A549 (cell line): ENCODE measurements around the gene F10. TPM values are rescaled to one million over a fixed set of nuclear protein-coding genes. Genes with fewer than 3 reads are reported as not detected.

Experiments
- ATAC-seq, 2 experiments: fragments of 200-7000 bp in 1 of 2; fragments of >200 bp in 1 of 2; cut with Nextera tagmentation in 1 of 2; cut with Tn5 transposase in 1 of 2; 3 replicates each; pipeline versions ENCODE4 v1.8.0 to v1.9.1; 2018 to 2020; ENCODE audit warnings: mild to moderate bottlenecking in 1 of 2, moderate library complexity in 1 of 2
- CTCF ChIA-PET: fragments of 300-600 bp; sonication (Branson Sonifier 250); formaldehyde crosslinking; extraction: SDS; loops from one replicate; lab custom pipeline; 2021; ENCODE audit warnings: antibody characterized with exemption, inconsistent platforms; lab: Yijun Ruan, JAX
- POLR2A ChIA-PET: fragments of 350-600 bp; formaldehyde crosslinking; extraction: SDS; loops from one replicate; lab custom pipeline; 2021; ENCODE audit warnings: antibody characterized with exemption, inconsistent platforms; lab: Yijun Ruan, JAX
- DNase-seq, 2 experiments: peaks; one replicate each; pipeline versions ENCODE4 v3.0.0 to v3.0.0-alpha.2; 2011 to 2016; ENCODE audit warnings: low read depth in 1 of 2, low spot score in 1 of 2
- FAIRE-seq: peaks from 2 replicates; lab custom pipeline; 2011; peaks lifted over from hg19 to GRCh38; lab: Jason Lieb, UNC
- H3K27ac ChIP-seq, 2 experiments: fragments of >200 bp; sonication (Bioruptor Twin); formaldehyde crosslinking; 3 replicates each; pipeline ENCODE4 v1.5.1; 2016 to 2017
- H3K4me1 ChIP-seq: fragments of >200 bp; sonication (Bioruptor Twin); formaldehyde crosslinking; 3 replicates; pipeline ENCODE4 v1.6.1; 2016
- H3K4me2 ChIP-seq: fragments of >200 bp; sonication (Bioruptor Twin); formaldehyde crosslinking; 3 replicates; pipeline ENCODE4 v1.6.1; 2016
- H3K4me3 ChIP-seq: fragments of >200 bp; sonication (Bioruptor Twin); formaldehyde crosslinking; 3 replicates; pipeline ENCODE4 v1.5.1; 2016
- H3K9me3 ChIP-seq: fragments of >200 bp; sonication (Bioruptor Twin); formaldehyde crosslinking; 3 replicates; pipeline ENCODE4 v1.6.1; 2016
- BCL3 ChIP-seq: fragments of >200 bp; sonication (Bioruptor Twin); formaldehyde crosslinking; IDR thresholded peaks from 3 replicates; pipeline ENCODE4 v1.6.1; 2016
- CBX2 ChIP-seq: fragments of 200-600 bp; sonication (generic); IDR thresholded peaks from 2 replicates; pipeline ENCODE4 v1.6.1; 2016; ENCODE audit warnings: low read depth, mild to moderate bottlenecking, borderline replicate concordance
- CBX8 ChIP-seq: fragments of 200-600 bp; sonication (generic); IDR thresholded peaks from 2 replicates; pipeline ENCODE4 v1.6.1; 2016
- CEBPB ChIP-seq, 2 experiments: fragments of >200 bp in 1 of 2; sonication (Bioruptor Twin) in 1 of 2; formaldehyde crosslinking in 1 of 2; IDR thresholded peaks; 2 replicates each; pipeline ENCODE4 v1.6.1; 2012 to 2016
- FOSB ChIP-seq: fragments of 250-450 bp; sonication (Bioruptor Pico); IDR thresholded peaks from 2 replicates; pipeline ENCODE4 v1.5.0; 2020; ENCODE audit warnings: mild to moderate bottlenecking, moderate library complexity
- FOXS1 ChIP-seq: fragments of 250-450 bp; sonication (Bioruptor Pico); IDR thresholded peaks from 2 replicates; pipeline ENCODE4 v1.5.0; 2020; ENCODE audit warnings: mild to moderate bottlenecking, moderate library complexity
- GATA3 ChIP-seq: IDR thresholded peaks from 2 replicates; pipeline ENCODE4 v1.6.1; 2012; ENCODE audit warnings: borderline replicate concordance
- HOXA7 ChIP-seq: fragments of 250-450 bp; sonication (Bioruptor Pico); IDR thresholded peaks from 2 replicates; pipeline ENCODE4 v1.5.0; 2020; ENCODE audit warnings: mild to moderate bottlenecking, moderate library complexity
- HOXB13 ChIP-seq: fragments of 250-450 bp; sonication (Bioruptor Pico); IDR thresholded peaks from 2 replicates; pipeline ENCODE4 v1.5.0; 2020; ENCODE audit warnings: low read depth, mild to moderate bottlenecking, moderate library complexity
- KDM1A ChIP-seq: fragments of 200-600 bp; sonication (generic); IDR thresholded peaks from 2 replicates; pipeline ENCODE4 v1.6.1; 2016; ENCODE audit warnings: low read depth, mild to moderate bottlenecking
- NFE2L2 ChIP-seq: fragments of 150-350 bp; conservative IDR thresholded peaks from 2 replicates; pipeline ENCODE4 v1.6.1; 2014; ENCODE audit warnings: low read length
- NR3C1 ChIP-seq: fragments of >200 bp; sonication (Bioruptor Twin); formaldehyde crosslinking; IDR thresholded peaks from 3 replicates; pipeline ENCODE4 v1.6.1; 2017
- POLR2A ChIP-seq: IDR thresholded peaks from 2 replicates; pipeline ENCODE4 v1.6.1; 2012; ENCODE audit warnings: mild to moderate bottlenecking, low read length
- RNF2 ChIP-seq: fragments of 200-600 bp; sonication (generic); IDR thresholded peaks from 2 replicates; pipeline ENCODE4 v1.6.1; 2016; ENCODE audit warnings: low read depth, mild to moderate bottlenecking, antibody characterized with exemption, moderate library complexity, borderline replicate concordance
- SREBF2 ChIP-seq: fragments of 450-650 bp; IDR thresholded peaks from 2 replicates; pipeline ENCODE4 v1.6.1; 2014; ENCODE audit warnings: mild to moderate bottlenecking, moderate library complexity
- ZNF302 ChIP-seq: fragments of 250-450 bp; sonication (Bioruptor Pico); IDR thresholded peaks from 2 replicates; pipeline ENCODE4 v1.9.0; 2021; ENCODE audit warnings: inconsistent platforms, mild to moderate bottlenecking, moderate library complexity
- WGBS: methylation state at CpG from one replicate; pipeline ENCODE4 v1.1.6; 2017; ENCODE audit errors: missing lambda C conversion rate; 5-methylcytosine and 5-hydroxymethylcytosine counted together
- polyA plus RNA-seq, 4 experiments: library from polyadenylated mRNA; depleted of rRNA in 3 of 4; stranded (reverse); fragments of >200 nt; fragmentation: RNase III in 1 of 4; extraction: RNeasy Plus Mini Kit Qiagen cat#74134 plus additional on column Dnase treatment in 1 of 4; gene quantifications; 2 replicates in 3 of 4; 3 replicates in 1 of 4; pipeline ENCODE4 v1.2.3, GENCODE V29; 2011 to 2017
- TF ChIP-seq, protein P1 (sequence below): fragments of 450-650 bp; IDR thresholded peaks from 2 replicates; pipeline ENCODE4 v1.6.1; 2014; ENCODE audit warnings: antibody characterized with exemption
- TF ChIP-seq, protein P2 (sequence below): fragments of >200 bp; sonication (Bioruptor Twin); formaldehyde crosslinking; IDR thresholded peaks from 3 replicates; pipeline ENCODE4 v1.5.1; 2016
- TF ChIP-seq, protein P3 (sequence below): fragments of 200-600 bp; sonication (generic); IDR thresholded peaks from 2 replicates; pipeline ENCODE4 v1.6.1; 2016; ENCODE audit warnings: antibody characterized with exemption, mild to moderate bottlenecking, moderate library complexity

Gene F10
- polyA plus RNA-seq, 2 of the 4 experiments (the other 2 are of a cell fraction) = 0.32 TPM; not detected in 1

DNA sequence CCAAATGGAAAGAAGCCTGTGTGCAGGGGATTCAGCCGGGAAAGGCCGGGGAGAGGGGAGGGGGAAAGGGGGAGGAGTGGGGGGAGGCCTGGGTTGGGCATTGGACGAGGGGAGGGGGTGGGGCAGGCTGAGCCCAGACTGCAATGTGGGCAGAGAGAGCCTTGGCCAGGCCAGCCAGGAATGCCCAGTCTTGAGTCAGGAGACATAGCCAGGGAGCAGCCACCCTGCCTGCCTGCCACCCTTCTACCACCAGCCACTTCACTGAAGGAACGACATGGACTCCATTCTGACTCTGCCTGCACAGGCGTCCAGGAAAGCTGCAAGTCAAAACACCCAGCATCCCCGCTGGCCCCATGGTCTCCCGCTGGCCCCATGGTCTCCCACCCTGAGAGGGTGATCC is 36.3 kb downstream of the F10 start:
- FAIRE-seq (no peak), ATAC-seq (no peak), DNase-seq (no peak)
- ChIA-PET CTCF (no interaction called here), POLR2A (no interaction called here)
- TF ChIP-seq BCL3 = no peak
- no peak for TF ChIP-seq FOSB (CRISPR knock-in tag)
- no peak for TF ChIP-seq NFE2L2
- TF ChIP-seq HOXB13 (CRISPR knock-in tag) = no peak
- TF ChIP-seq POLR2A = no peak
- TF ChIP-seq CBX2 = no peak
- TF ChIP-seq SREBF2 = no peak
- TF ChIP-seq CBX8 = no peak
- TF ChIP-seq RNF2 = no peak
- no peak for TF ChIP-seq ZNF302 (CRISPR knock-in tag)
- no peak for TF ChIP-seq CEBPB (IDR thresholded peaks at IDR 0.05)
- no peak for TF ChIP-seq GATA3
- TF ChIP-seq KDM1A = no peak
- no peak for TF ChIP-seq FOXS1 (CRISPR knock-in tag)
- TF ChIP-seq NR3C1 = no peak
- WGBS = 52% methylated on average over 4 of the region's 7 CpGs
- no peak overlapping the region for H3K27ac ChIP-seq
- 0 out of 3 replicates have a peak, but pooled peaks cover 3% of the 10 kb centered on the region for H3K4me1 ChIP-seq
- no peak overlapping the region for H3K4me2 ChIP-seq
- no peaks in the 10 kb centered on the region for H3K9me3 ChIP-seq
- H3K4me3 ChIP-seq = no peak overlapping the region

- no peak for TF ChIP-seq SREBF2
- TF ChIP-seq HOXA7 (CRISPR knock-in tag) = no peak
- TF ChIP-seq, protein P1, sequence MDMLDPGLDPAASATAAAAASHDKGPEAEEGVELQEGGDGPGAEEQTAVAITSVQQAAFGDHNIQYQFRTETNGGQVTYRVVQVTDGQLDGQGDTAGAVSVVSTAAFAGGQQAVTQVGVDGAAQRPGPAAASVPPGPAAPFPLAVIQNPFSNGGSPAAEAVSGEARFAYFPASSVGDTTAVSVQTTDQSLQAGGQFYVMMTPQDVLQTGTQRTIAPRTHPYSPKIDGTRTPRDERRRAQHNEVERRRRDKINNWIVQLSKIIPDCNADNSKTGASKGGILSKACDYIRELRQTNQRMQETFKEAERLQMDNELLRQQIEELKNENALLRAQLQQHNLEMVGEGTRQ = no peak
- TF ChIP-seq, protein P2, sequence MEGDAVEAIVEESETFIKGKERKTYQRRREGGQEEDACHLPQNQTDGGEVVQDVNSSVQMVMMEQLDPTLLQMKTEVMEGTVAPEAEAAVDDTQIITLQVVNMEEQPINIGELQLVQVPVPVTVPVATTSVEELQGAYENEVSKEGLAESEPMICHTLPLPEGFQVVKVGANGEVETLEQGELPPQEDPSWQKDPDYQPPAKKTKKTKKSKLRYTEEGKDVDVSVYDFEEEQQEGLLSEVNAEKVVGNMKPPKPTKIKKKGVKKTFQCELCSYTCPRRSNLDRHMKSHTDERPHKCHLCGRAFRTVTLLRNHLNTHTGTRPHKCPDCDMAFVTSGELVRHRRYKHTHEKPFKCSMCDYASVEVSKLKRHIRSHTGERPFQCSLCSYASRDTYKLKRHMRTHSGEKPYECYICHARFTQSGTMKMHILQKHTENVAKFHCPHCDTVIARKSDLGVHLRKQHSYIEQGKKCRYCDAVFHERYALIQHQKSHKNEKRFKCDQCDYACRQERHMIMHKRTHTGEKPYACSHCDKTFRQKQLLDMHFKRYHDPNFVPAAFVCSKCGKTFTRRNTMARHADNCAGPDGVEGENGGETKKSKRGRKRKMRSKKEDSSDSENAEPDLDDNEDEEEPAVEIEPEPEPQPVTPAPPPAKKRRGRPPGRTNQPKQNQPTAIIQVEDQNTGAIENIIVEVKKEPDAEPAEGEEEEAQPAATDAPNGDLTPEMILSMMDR = no peak
- TF ChIP-seq, protein P3, sequence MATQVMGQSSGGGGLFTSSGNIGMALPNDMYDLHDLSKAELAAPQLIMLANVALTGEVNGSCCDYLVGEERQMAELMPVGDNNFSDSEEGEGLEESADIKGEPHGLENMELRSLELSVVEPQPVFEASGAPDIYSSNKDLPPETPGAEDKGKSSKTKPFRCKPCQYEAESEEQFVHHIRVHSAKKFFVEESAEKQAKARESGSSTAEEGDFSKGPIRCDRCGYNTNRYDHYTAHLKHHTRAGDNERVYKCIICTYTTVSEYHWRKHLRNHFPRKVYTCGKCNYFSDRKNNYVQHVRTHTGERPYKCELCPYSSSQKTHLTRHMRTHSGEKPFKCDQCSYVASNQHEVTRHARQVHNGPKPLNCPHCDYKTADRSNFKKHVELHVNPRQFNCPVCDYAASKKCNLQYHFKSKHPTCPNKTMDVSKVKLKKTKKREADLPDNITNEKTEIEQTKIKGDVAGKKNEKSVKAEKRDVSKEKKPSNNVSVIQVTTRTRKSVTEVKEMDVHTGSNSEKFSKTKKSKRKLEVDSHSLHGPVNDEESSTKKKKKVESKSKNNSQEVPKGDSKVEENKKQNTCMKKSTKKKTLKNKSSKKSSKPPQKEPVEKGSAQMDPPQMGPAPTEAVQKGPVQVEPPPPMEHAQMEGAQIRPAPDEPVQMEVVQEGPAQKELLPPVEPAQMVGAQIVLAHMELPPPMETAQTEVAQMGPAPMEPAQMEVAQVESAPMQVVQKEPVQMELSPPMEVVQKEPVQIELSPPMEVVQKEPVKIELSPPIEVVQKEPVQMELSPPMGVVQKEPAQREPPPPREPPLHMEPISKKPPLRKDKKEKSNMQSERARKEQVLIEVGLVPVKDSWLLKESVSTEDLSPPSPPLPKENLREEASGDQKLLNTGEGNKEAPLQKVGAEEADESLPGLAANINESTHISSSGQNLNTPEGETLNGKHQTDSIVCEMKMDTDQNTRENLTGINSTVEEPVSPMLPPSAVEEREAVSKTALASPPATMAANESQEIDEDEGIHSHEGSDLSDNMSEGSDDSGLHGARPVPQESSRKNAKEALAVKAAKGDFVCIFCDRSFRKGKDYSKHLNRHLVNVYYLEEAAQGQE = no peak
- Histone ChIP-seq H3K9me3 (no peaks in the 10 kb centered on the region), H3K4me2 (no peak overlapping the region), H3K4me3 (no peak overlapping the region), H3K27ac (no peak overlapping the region), H3K4me1 (0 out of 3 replicates have a peak, but pooled peaks cover under 1% of the 10 kb centered on the region)
- no peak for FAIRE-seq
- no peak for ATAC-seq
- ChIA-PET CTCF (no interaction called here), POLR2A (no interaction called here)
- no peak for DNase-seq
- WGBS = 77% methylated on average over 14 of the region's 20 CpGs
Observed at GRCh38 chr13:113159701-113160100, 37.1 kb downstream of the F10 start.
